Measurements from ENCODE around the gene PCDHB6.
"Not testable (repeated sequence)": the region's sequence is repeated elsewhere in the genome, so short reads cannot be mapped to it uniquely, and the experiment has no call there.

The PCDHB6 gene

DNA sequence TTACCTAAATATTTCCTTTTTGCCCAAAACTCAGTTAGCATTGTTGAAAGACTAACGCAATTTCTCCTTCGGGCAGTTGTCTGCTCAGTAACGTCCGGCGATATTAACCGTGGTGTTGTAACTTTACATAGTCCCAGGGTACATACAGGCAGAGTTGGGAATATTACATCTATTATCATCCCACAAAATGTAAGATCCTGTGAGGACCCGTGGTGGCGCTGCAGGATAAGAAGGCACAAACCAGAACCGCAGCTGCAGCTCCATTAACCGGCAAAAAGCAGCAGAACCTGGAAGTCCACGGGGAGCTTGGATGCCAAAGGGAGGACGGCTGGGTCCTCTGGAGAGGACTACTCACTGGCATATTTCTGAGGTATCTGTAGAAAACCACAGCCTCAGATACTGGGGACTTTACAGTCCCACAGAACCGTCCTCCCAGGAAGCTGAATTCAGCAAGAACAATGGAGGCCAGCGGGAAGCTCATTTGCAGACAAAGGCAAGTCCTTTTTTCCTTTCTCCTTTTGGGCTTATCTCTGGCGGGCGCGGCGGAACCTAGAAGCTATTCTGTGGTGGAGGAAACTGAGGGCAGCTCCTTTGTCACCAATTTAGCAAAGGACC is 27.8 kb downstream of the PCDHB6 start, which contains the start of gene PCDHB8:
Gene PCDHB8 (plus strand): TSS at position 214 of the 615 bp plus-strand sequence. CDS start 245 bp downstream, at position 459.
- not testable (repeated sequence) for H3K4me3 ChIP-seq (ENCODE audit: control insufficient read depth, low read depth, low read length); DNase-seq (ENCODE audit: low read depth)
- TF ChIP-seq CTCF (IDR thresholded peaks at IDR 0.05; ENCODE audit: control insufficient read depth, insufficient read depth, low read depth, low read length, missing control alignments) = peak; percentile 35

- not testable (repeated sequence) for H3K4me3 ChIP-seq (ENCODE audit: control insufficient read depth, low read depth, low read length)
Measured at GRCh38 chr5:141179371-141179770, 29.5 kb downstream of the PCDHB6 start.

DNA sequence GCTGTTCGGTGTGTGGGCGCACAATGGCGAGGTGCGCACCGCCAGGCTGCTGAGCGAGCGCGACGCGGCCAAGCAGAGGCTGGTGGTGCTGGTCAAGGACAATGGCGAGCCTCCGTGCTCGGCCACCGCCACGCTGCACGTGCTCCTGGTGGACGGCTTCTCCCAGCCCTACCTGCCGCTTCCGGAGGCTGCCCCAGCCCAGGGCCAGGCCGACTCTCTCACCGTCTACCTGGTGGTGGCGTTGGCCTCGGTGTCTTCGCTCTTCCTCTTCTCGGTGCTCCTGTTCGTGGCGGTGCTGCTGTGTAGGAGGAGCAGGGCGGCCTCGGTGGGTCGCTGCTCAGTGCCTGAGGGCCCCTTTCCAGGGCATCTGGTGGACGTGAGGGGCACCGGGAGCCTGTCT is 30.0 kb downstream of the PCDHB6 start:
- DNase-seq (ENCODE audit: low read depth); H3K4me3 ChIP-seq (ENCODE audit: control insufficient read depth, low read depth, low read length): not testable (repeated sequence)

More at GRCh38 chr5:141179371-141179770, 29.5 kb downstream of the PCDHB6 start:
- not testable (repeated sequence) for DNase-seq (ENCODE audit: low read depth)

GRCh38 chr5:141180313-141180712 is 30.5 kb downstream of the PCDHB6 start:
- no peak overlapping the region for H3K4me3 ChIP-seq (ENCODE audit: control insufficient read depth, low read depth, low read length)
- DNase-seq (ENCODE audit: low read depth) = no peak
- TF ChIP-seq CTCF (IDR thresholded peaks at IDR 0.05; ENCODE audit: control insufficient read depth, insufficient read depth, low read depth, low read length, missing control alignments) = no peak

GRCh38 chr5:141182248-141182647 is 32.4 kb downstream of the PCDHB6 start, which contains the start of gene PCDHB16:
PCDHB16 (plus strand) TSS chr5:141182387; CDS start chr5:141182560, 173 bp downstream.
- peak within 1 kb of the TSS; percentile 34 for H3K4me3 ChIP-seq (ENCODE audit: control insufficient read depth, low read depth, low read length)
- no peak for DNase-seq (ENCODE audit: low read depth)
- TF ChIP-seq CTCF (IDR thresholded peaks at IDR 0.05; ENCODE audit: control insufficient read depth, insufficient read depth, low read depth, low read length, missing control alignments) = peak; percentile 61

DNA sequence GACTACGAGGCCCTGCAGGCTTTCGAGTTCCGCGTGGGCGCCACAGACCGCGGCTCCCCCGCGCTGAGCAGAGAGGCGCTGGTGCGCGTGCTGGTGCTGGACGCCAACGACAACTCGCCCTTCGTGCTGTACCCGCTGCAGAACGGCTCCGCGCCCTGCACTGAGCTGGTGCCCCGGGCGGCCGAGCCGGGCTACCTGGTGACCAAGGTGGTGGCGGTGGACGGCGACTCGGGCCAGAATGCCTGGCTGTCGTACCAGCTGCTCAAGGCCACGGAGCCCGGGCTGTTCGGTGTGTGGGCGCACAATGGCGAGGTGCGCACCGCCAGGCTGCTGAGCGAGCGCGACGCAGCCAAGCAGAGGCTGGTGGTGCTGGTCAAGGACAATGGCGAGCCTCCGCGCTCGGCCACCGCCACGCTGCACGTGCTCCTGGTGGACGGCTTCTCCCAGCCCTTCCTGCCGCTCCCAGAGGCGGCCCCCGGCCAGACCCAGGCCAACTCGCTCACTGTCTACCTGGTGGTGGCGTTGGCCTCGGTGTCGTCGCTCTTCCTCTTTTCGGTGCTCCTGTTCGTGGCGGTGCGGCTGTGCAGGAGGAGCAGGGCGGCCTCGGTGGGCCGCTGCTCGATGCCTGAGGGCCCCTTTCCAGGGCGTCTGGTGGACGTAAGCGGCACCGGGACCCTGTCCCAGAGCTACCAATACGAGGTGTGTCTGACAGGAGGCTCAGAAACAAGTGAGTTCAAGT is 34.4 kb downstream of the PCDHB6 start:
- H3K4me3 ChIP-seq (ENCODE audit: control insufficient read depth, low read depth, low read length); DNase-seq (ENCODE audit: low read depth): not testable (repeated sequence)

DNA sequence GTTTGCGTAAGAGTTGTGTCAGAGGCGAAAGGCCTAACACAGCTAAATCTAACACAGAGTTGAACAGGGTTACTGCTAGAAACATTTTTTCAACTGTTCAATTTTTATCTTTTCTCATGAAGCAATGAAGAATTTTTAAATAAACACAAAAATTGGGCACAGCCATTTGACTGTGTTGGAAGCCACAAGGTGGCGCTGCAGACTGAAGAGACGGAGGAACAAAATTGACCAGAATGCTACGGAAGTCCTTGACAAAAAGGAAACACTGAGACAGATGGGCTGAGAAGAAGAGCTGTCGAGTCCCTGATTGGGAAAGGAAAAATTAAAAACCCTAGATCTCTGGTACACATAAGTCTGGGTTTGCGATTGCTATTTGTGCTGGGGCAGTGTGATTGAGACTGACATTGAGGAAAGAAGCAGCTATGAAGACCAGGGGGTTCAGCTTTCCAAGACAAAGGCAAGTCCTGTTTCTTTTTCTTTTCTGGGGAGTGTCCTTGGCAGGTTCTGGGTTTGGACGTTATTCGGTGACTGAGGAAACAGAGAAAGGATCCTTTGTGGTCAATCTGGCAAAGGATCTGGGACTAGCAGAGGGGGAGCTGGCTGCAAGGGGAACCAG is 37.1 kb downstream of the PCDHB6 start, which contains the start of gene PCDHB9:
Gene PCDHB9 (plus strand): TSS at position 265 of the 616 bp plus-strand sequence. CDS start 158 bp downstream, at position 423.
- DNase-seq (ENCODE audit: low read depth) = no peak
- peak; percentile 70 for TF ChIP-seq CTCF (IDR thresholded peaks at IDR 0.05; ENCODE audit: control insufficient read depth, insufficient read depth, low read depth, low read length, missing control alignments)
- peak within 1 kb of the TSS; percentile 27 for H3K4me3 ChIP-seq (ENCODE audit: control insufficient read depth, low read depth, low read length)

- not testable (repeated sequence) for DNase-seq (ENCODE audit: low read depth); H3K4me3 ChIP-seq (ENCODE audit: control insufficient read depth, low read depth, low read length)
Measured at GRCh38 chr5:141188682-141189081, 38.8 kb downstream of the PCDHB6 start.

- not testable (repeated sequence) for DNase-seq (ENCODE audit: low read depth); H3K4me3 ChIP-seq (ENCODE audit: control insufficient read depth, low read depth, low read length)
Measured at GRCh38 chr5:141189131-141189530, 39.3 kb downstream of the PCDHB6 start.
